Right atrium auricular region (tissue), 2 donors: ENCODE results near the gene TMEM202. TPM values are rescaled to one million over a fixed set of nuclear protein-coding genes. Genes with fewer than 3 reads are reported as not detected.
"Not testable (repeated sequence)": the region's sequence is repeated elsewhere in the genome, so short reads cannot be mapped to it uniquely, and the experiment has no call there.

ENCODE experiments used
- DNase-seq: peaks from one replicate; pipeline ENCODE4 v3.0.0-alpha.2; 2019; ENCODE audit warnings: low spot score
- H3K27ac ChIP-seq, 2 donors: fragments of 200-600 bp; sonication (generic); 1 replicate in 1 of 2; 2 replicates in 1 of 2; pipeline ENCODE4 v1.5.1; 2016 to 2019
- H3K27me3 ChIP-seq, 2 donors: fragments of 200-600 bp; sonication (generic); one replicate each; pipeline versions ENCODE4 v1.5.1 to v1.6.0; 2017 to 2019
- H3K36me3 ChIP-seq: fragments of 200-600 bp; sonication (generic); one replicate; pipeline ENCODE4 v1.5.1; 2016
- H3K4me1 ChIP-seq, 2 donors: fragments of 200-600 bp; sonication (generic); one replicate each; pipeline versions ENCODE4 v1.5.1 to v1.6.0; 2017 to 2019
- H3K4me3 ChIP-seq, 2 donors: fragments of 200-600 bp; sonication (generic); 1 replicate in 1 of 2; 2 replicates in 1 of 2; pipeline ENCODE4 v1.5.1; 2017 to 2019; ENCODE audit warnings: mild to moderate bottlenecking in 1 of 2, moderate library complexity in 1 of 2
- H3K9me3 ChIP-seq, 2 donors: fragments of 200-600 bp; sonication (generic); one replicate each; pipeline ENCODE4 v1.5.1; 2019
- total RNA-seq, 2 donors: library from RNA; depleted of rRNA; stranded (reverse); fragments of >200 nt; gene quantifications; one replicate each; pipeline ENCODE4 v1.1.0, GENCODE V29; 2016
- TF ChIP-seq, protein P1 (sequence below), 2 donors: fragments of 200-600 bp; sonication (generic); IDR thresholded peaks; one replicate each; pipeline ENCODE4 v1.5.1; 2019; ENCODE audit warnings: antibody characterized with exemption in 2 of 2

Gene TMEM202
- total RNA-seq, 2 donors from 2014 or later = not detected

DNA sequence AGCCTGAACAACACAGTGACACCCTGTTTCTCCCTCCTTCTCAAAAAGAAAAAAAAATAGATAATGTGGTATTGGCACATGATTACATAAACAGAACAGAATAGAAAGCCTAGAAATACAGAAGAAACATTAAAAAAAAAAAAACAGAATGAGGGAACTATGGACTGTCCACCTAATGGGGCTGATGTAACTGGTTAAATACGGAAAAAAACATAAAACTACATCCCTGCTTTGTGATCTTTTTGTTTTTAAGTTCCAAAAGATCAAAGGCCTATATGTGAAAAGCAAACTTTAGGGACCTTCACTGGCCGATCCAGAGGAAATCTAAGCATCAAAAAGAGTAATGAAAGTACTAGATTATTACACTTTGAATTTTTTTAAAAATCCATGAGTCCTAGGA, 17.2 kb downstream of the TMEM202 start:
- TF ChIP-seq, protein P1, sequence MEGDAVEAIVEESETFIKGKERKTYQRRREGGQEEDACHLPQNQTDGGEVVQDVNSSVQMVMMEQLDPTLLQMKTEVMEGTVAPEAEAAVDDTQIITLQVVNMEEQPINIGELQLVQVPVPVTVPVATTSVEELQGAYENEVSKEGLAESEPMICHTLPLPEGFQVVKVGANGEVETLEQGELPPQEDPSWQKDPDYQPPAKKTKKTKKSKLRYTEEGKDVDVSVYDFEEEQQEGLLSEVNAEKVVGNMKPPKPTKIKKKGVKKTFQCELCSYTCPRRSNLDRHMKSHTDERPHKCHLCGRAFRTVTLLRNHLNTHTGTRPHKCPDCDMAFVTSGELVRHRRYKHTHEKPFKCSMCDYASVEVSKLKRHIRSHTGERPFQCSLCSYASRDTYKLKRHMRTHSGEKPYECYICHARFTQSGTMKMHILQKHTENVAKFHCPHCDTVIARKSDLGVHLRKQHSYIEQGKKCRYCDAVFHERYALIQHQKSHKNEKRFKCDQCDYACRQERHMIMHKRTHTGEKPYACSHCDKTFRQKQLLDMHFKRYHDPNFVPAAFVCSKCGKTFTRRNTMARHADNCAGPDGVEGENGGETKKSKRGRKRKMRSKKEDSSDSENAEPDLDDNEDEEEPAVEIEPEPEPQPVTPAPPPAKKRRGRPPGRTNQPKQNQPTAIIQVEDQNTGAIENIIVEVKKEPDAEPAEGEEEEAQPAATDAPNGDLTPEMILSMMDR (IDR thresholded peaks at IDR 0.05) = no peak
- Histone ChIP-seq H3K4me1 (no peaks in the 10 kb centered on the region), H3K27ac (no peak overlapping the region), H3K4me3 (no peak overlapping the region), H3K9me3 (peaks cover 0 to 7% of the 10 kb centered on the region in 2 donors), H3K27me3 (no peaks in the 10 kb centered on the region), H3K36me3 (no peaks in the 10 kb centered on the region)
- no peak for DNase-seq

DNA sequence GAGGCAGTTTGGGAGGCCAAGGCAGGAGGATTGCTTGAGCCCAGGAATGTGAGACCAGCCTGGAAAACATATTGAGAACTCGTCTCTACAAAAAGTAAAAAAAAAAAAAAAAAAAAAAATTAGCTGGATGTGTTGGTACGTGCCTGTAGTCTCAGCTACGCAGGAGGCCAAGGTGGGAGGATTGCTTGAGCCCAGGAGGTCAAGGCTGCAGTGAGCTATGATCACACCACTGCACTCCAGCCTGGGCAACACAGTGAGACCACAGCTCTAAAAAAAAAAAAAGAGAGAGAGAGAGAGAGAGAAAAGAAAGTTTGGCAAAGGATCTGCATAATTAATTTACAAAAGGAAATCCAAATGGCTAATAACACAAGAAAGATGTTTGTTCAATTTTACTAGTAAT, 21.7 kb downstream of the TMEM202 start:
- DNase-seq, H3K27me3 ChIP-seq, H3K36me3 ChIP-seq, H3K4me3 ChIP-seq, H3K4me1 ChIP-seq, H3K27ac ChIP-seq, H3K9me3 ChIP-seq: not testable (repeated sequence)

- Histone ChIP-seq H3K27me3 (no peaks in the 10 kb centered on the region), H3K9me3 (peaks cover 0 to 9% of the 10 kb centered on the region in 2 donors), H3K4me3 (no peak overlapping the region), H3K4me1 (no peaks in the 10 kb centered on the region), H3K36me3 (no peaks in the 10 kb centered on the region), H3K27ac (no peak overlapping the region)
- DNase-seq = no peak
- TF ChIP-seq, protein P1 (IDR thresholded peaks at IDR 0.05) = no peak
These were observed 22.5 kb downstream of the TMEM202 start for GRCh38 chr15:72420576-72420975.

- no peaks in the 10 kb centered on the region for H3K27me3 ChIP-seq
- no peak overlapping the region for H3K4me3 ChIP-seq
- TF ChIP-seq, protein P1 (IDR thresholded peaks at IDR 0.05) = no peak
- no peaks in the 10 kb centered on the region for H3K36me3 ChIP-seq
- H3K27ac ChIP-seq = no peak overlapping the region
- DNase-seq = no peak
- H3K9me3 ChIP-seq = peaks cover 0 to 9% of the 10 kb centered on the region in 2 donors
- no peaks in the 10 kb centered on the region for H3K4me1 ChIP-seq
These were observed 23.4 kb downstream of the TMEM202 start for GRCh38 chr15:72421484-72421883.

DNA sequence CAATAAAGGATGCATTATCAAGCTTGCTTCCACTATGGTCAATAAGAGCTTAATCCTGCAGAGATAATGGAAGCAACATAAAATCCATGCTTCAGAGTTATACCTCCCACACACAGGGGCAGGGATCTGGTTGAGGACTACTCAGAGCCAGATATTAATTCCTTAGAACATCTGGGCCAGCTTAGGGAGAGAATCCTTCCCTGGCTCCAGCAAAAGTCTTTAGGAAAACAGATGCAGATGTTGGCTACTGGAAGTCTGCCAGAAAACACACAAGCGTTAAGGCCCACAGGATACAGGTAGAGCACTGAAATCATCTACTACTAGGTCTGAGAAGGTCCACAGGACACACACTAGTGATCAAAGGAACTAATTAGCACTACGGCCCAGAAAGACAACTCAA, 25.2 kb downstream of the TMEM202 start:
- Histone ChIP-seq H3K4me1 (no peaks in the 10 kb centered on the region), H3K27ac (no peak overlapping the region), H3K36me3 (no peaks in the 10 kb centered on the region), H3K9me3 (peaks cover 0 to 9% of the 10 kb centered on the region in 2 donors), H3K27me3 (no peaks in the 10 kb centered on the region), H3K4me3 (no peak overlapping the region)
- DNase-seq = no peak
- TF ChIP-seq, protein P1 (IDR thresholded peaks at IDR 0.05) = no peak

GRCh38 chr15:72426753-72427152, 28.6 kb downstream of the TMEM202 start:
- Histone ChIP-seq H3K4me3 (no peak overlapping the region), H3K27me3 (no peaks in the 10 kb centered on the region), H3K36me3 (no peaks in the 10 kb centered on the region), H3K27ac (no peak overlapping the region), H3K9me3 (peaks cover 0 to 9% of the 10 kb centered on the region in 2 donors), H3K4me1 (no peaks in the 10 kb centered on the region)
- TF ChIP-seq, protein P1 (IDR thresholded peaks at IDR 0.05) = no peak
- DNase-seq = no peak
